ENCODE results near the gene DHX38. TPM values are rescaled to one million over a fixed set of nuclear protein-coding genes. Genes with fewer than 3 reads are reported as not detected.

DHX38 gene
- total RNA-seq, 2 donors from 2014 or later = 57.8 to 72.8 TPM

DNA sequence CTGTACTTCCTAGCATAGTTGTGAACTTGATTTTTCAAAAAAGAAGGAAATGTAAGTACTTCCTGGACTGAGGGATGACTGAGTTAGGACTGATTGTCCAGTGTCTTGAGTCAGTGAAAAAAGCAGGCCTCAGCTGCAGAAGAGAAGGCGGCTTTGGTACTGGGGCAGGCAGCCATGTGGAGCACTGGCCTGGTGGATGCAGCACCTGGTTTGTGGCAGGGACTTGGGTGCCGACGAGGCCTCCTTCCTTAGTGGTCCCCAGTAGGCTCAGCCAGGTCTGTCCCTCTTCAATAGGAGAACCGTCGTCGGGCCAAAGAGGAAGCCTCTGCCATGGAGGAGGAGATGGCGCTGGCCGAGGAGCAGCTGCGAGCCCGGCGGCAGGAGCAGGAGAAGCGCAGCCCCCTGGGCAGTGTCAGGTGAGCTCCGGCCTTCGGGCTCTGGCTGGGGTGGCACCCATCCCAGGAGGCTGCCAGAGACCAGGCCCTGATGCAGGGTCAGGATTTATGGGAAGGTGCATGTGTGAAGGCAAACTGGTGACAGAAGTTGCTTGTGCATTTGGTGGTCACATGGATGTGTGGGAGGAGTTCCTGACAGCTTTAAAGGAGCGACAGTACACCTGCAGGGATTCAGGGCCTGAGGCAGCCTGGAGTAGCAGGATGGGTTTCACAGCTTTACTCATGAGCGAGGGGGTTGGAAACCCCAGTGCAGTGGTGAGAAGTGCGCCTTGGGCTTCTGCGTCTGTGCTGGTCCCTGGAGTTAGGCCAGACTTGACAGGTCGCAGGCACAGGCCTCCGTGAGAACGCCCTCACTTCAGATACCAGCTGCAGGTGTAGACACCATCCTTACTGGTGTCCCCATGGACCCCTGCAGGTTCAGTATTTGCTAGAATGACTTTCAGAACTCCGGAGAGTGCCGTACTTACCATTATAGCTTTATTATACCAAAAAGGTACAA lies 17.3 kb downstream of the DHX38 start:
- ATAC-seq (ENCODE audit: insufficient number of reproducible peaks, low FRiP score, low read depth) (no peak), DNase-seq (ENCODE audit: low spot score) (no peak)
- Histone ChIP-seq H3K4me3 (no peak overlapping the region), H3K9me3 (no peaks in the 10 kb centered on the region), H3K36me3 (peaks cover 67% of the 10 kb centered on the region), H3K27me3 (replicated peaks; ENCODE audit: insufficient read depth) (no peaks in the 10 kb centered on the region), H3K4me1 (ENCODE audit: control insufficient read depth in 1 of 2, low read depth in 2 of 2) (no peaks in the 10 kb centered on the region), H3K27ac (no peak overlapping the region)
- TF ChIP-seq, protein P1, sequence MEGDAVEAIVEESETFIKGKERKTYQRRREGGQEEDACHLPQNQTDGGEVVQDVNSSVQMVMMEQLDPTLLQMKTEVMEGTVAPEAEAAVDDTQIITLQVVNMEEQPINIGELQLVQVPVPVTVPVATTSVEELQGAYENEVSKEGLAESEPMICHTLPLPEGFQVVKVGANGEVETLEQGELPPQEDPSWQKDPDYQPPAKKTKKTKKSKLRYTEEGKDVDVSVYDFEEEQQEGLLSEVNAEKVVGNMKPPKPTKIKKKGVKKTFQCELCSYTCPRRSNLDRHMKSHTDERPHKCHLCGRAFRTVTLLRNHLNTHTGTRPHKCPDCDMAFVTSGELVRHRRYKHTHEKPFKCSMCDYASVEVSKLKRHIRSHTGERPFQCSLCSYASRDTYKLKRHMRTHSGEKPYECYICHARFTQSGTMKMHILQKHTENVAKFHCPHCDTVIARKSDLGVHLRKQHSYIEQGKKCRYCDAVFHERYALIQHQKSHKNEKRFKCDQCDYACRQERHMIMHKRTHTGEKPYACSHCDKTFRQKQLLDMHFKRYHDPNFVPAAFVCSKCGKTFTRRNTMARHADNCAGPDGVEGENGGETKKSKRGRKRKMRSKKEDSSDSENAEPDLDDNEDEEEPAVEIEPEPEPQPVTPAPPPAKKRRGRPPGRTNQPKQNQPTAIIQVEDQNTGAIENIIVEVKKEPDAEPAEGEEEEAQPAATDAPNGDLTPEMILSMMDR (IDR thresholded peaks at IDR 0.05) = no peak

GRCh38 chr16:72111657-72112451 lies 18.2 kb downstream of the DHX38 start:
- Histone ChIP-seq H3K36me3 (peaks cover 59% of the 10 kb centered on the region), H3K4me1 (ENCODE audit: control insufficient read depth in 1 of 2, low read depth in 2 of 2) (no peaks in the 10 kb centered on the region), H3K4me3 (no peak overlapping the region), H3K27ac (no peak overlapping the region), H3K27me3 (replicated peaks; ENCODE audit: insufficient read depth) (no peaks in the 10 kb centered on the region), H3K9me3 (no peaks in the 10 kb centered on the region)
- TF ChIP-seq, protein P1 (IDR thresholded peaks at IDR 0.05) = no peak
- ATAC-seq (ENCODE audit: insufficient number of reproducible peaks, low FRiP score, low read depth) (no peak), DNase-seq (ENCODE audit: low spot score) (no peak)

GRCh38 chr16:72112452-72112792 lies 18.8 kb downstream of the DHX38 start:
- H3K4me3 ChIP-seq = no peak overlapping the region
- H3K9me3 ChIP-seq = no peaks in the 10 kb centered on the region
- DNase-seq (ENCODE audit: low spot score) (no peak), ATAC-seq (ENCODE audit: insufficient number of reproducible peaks, low FRiP score, low read depth) (no peak)
- H3K36me3 ChIP-seq = peaks cover 53% of the 10 kb centered on the region
- H3K4me1 ChIP-seq (ENCODE audit: control insufficient read depth in 1 of 2, low read depth in 2 of 2) = no peaks in the 10 kb centered on the region
- H3K27me3 ChIP-seq (replicated peaks; ENCODE audit: insufficient read depth) = no peaks in the 10 kb centered on the region
- H3K27ac ChIP-seq = no peak overlapping the region
- TF ChIP-seq, protein P1 (IDR thresholded peaks at IDR 0.05) = no peak

GRCh38 chr16:72112906-72113615 lies 19.4 kb downstream of the DHX38 start:
- Histone ChIP-seq H3K9me3 (no peaks in the 10 kb centered on the region), H3K27ac (no peak overlapping the region), H3K4me1 (ENCODE audit: control insufficient read depth in 1 of 2, low read depth in 2 of 2) (no peaks in the 10 kb centered on the region), H3K4me3 (no peak overlapping the region), H3K27me3 (replicated peaks; ENCODE audit: insufficient read depth) (no peaks in the 10 kb centered on the region), H3K36me3 (peaks cover 47% of the 10 kb centered on the region)
- ATAC-seq (ENCODE audit: insufficient number of reproducible peaks, low FRiP score, low read depth) (no peak), DNase-seq (ENCODE audit: low spot score) (no peak)
- TF ChIP-seq, protein P1 (IDR thresholded peaks at IDR 0.05) = no peak

DNA sequence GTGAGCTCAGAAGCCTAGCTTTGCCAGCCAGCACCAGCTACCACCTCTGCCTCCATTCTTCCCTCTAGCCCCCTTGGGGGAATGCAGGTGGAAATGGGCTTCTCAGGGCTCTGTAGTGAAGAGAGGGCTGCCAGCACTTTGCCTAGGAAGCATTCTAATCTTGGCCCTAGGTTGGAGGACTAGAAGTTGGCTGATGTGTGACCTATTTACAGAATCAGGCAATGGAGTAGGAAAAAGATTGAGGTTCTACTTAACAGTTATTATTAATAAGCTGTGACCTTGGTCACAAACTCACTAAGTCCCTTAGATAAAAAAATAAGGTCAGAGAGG lies 19.9 kb downstream of the DHX38 start:
- TF ChIP-seq, protein P1 (IDR thresholded peaks at IDR 0.05) = no peak
- no peak for ATAC-seq (ENCODE audit: insufficient number of reproducible peaks, low FRiP score, low read depth)
- H3K27me3 ChIP-seq (replicated peaks; ENCODE audit: insufficient read depth) = no peaks in the 10 kb centered on the region
- H3K27ac ChIP-seq = no peak overlapping the region
- no peak for DNase-seq (ENCODE audit: low spot score)
- H3K4me3 ChIP-seq = no peak overlapping the region
- H3K4me1 ChIP-seq (ENCODE audit: control insufficient read depth in 1 of 2, low read depth in 2 of 2) = no peaks in the 10 kb centered on the region
- H3K36me3 ChIP-seq = peaks cover 42% of the 10 kb centered on the region
- H3K9me3 ChIP-seq = no peaks in the 10 kb centered on the region

Measured in thoracic aorta (tissue), 2 donors.